NCI-H146 treated with DMSO at 0.1 percent for 48 hours (cell line): Measurements from ENCODE around the gene TCP11.
"Not testable (repeated sequence)": the region's sequence is repeated elsewhere in the genome, so short reads cannot be mapped to it uniquely, and the experiment has no call there.

Source experiments
- DNase-seq: peaks from one replicate; lab custom pipeline; 2025; ENCODE audit not compliant: unreplicated experiment; lab: John Stamatoyannopoulos, UW

TCP11 gene

DNA sequence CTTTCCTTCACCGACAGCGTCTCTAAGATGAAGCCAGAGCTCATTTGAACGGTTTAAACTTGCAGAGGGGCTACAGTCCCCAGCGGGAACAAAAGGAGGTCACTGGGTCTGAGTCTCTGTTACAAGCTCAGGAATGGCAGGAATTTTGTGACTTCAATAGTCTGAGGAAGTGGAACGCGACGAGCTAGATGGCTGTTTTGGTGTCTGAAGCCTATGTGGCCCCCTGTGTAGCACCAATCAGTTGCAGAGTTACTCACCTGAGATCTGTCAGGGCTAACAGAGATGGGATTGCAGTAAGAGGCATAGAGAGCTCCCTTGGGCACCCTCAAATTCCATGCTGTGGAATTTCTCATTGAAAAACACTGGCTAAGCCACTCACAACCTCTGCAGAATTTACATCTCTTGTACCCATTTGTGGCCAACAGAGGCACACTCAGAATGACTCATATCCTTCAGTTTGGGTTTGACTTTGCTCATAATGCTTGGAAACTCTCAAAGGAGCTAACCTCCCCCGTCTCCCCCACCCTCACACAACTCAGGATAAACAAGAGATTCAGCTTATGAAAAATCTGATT lies 7.1 kb upstream of the TCP11 start:
- DNase-seq = no peak

- no peak for DNase-seq
These were observed 6.3 kb upstream of the TCP11 start for GRCh38 chr6:35147486-35147885.

- DNase-seq = no peak
These were observed 5.9 kb upstream of the TCP11 start for GRCh38 chr6:35147026-35147425.

- DNase-seq = peak; percentile 6
These were observed 5.3 kb upstream of the TCP11 start for GRCh38 chr6:35146453-35146852.

DNA sequence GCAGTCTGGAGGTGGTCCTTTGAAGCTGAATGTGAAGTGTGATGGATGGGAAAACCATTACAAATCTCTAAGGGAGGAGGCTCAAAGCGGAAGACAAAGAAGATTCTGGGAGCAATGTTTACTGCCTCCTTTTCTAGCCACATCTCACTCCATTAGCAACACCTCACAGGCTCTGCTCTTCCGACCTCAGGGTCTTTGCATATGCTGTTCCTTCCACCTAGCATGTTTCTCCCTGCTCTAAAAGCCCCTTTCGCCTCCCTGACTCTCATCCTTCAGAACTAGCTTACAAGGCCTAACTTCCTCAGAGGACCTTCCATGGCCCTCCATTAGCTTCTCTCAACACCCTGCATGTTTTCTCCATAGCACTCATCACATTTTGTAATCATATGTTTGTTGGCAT lies 4.6 kb upstream of the TCP11 start:
- DNase-seq = no peak

GRCh38 chr6:35142588-35143569 lies 1.7 kb upstream of the TCP11 start:
- no peak for DNase-seq

GRCh38 chr6:35140639-35141006 lies 516 bp downstream of the TCP11 start:
- DNase-seq = no peak

DNA sequence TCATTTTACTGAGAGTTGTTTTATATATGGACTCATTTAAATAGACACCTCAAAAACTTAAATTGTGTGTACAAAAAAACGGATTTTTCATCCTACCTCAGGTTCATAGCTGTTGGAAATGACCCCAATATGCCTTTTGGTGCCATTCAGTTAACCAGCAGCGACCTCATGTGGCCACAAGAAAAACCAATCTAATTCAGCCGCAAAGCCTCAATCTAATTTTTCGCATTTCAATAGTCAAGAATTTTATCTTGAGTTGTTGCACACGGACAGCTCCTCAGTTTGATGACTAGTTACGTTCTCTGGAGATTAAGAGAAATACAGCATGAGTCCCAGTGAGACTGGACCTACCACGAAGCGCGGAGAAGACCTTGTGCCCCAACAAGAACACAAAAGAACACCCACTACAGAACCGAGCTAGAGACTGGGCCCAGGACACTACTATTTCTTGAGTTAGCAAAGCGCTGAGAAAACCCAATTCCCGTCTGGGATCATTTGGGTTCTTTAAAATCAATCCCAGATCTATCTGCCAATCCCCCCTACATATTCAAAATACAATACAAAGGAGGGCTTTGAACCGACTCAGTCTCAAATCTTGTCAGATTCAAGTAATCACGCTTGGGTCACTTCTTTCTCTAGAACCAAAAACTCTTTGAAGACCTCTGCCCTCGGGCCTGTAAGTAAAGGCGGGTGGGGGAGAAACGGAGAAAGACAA lies 1.1 kb downstream of the TCP11 start:
- peak; percentile 51 for DNase-seq

- DNase-seq = no peak
These were observed 1.7 kb downstream of the TCP11 start for GRCh38 chr6:35139470-35139869.

GRCh38 chr6:35138191-35138590 lies 2.9 kb downstream of the TCP11 start:
- not testable (repeated sequence) for DNase-seq

GRCh38 chr6:35136185-35136584 lies 5.0 kb downstream of the TCP11 start:
- no peak for DNase-seq

DNA sequence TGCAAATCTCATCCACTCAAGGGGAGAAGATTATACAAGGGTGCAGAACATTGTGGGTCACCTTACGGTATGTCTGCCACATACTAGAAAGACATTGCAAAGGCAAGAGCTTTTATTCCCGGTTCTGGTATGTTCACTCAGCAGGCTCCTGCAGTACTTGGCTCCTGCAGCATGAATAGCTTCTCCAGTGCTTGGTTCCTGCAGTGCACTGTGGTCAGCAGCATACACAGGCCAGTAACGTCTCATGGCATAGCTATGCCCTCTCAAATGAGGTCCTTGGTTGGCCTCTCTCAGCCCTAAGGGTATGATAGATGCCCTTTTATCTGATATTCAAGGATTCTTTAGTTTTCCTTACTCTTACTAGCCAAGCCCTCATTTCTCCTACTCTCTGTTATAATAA lies 12.6 kb downstream of the TCP11 start:
- no peak for DNase-seq

- DNase-seq = no peak
These were observed 13.1 kb downstream of the TCP11 start for GRCh38 chr6:35128042-35128441.

- no peak for DNase-seq
These were observed 16.8 kb downstream of the TCP11 start for GRCh38 chr6:35124356-35124755.

GRCh38 chr6:35120746-35121145 lies 20.4 kb downstream of the TCP11 start:
- no peak for DNase-seq

- DNase-seq = no peak
These were observed 32.7 kb downstream of the TCP11 start for GRCh38 chr6:35108309-35108885.

- peak; percentile 93 for DNase-seq
These were observed 33.4 kb downstream of the TCP11 start for GRCh38 chr6:35107761-35108160.

DNA sequence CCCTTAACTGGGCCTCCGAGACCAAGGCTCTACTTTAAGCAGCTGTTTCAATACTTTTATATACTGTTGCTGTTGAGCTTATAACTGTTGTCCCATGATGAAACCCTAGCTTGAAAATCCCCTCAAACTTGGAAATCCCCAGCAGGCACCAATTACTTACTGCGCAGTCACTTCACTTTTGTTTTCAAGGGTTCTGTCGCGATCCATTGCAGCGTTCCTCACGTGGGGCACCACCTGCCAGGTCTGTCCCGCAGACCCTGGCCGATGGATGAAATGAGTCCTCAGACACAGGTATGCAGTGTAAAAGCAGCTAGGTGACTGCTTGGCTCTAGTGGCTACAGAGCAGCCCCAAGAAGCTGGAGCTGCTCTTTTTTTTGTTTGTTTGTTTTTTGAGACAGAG lies 33.9 kb downstream of the TCP11 start:
- not testable (repeated sequence) for DNase-seq

GRCh38 chr6:35106061-35106460 lies 35.1 kb downstream of the TCP11 start:
- DNase-seq = not testable (repeated sequence)

- DNase-seq = no peak
These were observed 36.1 kb downstream of the TCP11 start for GRCh38 chr6:35105078-35105477.

- DNase-seq = no peak
These were observed 42.0 kb downstream of the TCP11 start for GRCh38 chr6:35099116-35099515.
